Stimulated activated CD4-positive, alpha-beta T cell treated with anti-CD3 and anti-CD28 coated beads, Interleukin-12 subunit alpha, Interleukin-12 subunit beta, amount 100 ng/mL, for 4 hours (primary cell): Measurements from ENCODE around the gene UQCRH.

Experiments used
- DNase-seq: peaks from one replicate; pipeline ENCODE4 v3.0.0-alpha.2; 2020

The UQCRH gene

DNA sequence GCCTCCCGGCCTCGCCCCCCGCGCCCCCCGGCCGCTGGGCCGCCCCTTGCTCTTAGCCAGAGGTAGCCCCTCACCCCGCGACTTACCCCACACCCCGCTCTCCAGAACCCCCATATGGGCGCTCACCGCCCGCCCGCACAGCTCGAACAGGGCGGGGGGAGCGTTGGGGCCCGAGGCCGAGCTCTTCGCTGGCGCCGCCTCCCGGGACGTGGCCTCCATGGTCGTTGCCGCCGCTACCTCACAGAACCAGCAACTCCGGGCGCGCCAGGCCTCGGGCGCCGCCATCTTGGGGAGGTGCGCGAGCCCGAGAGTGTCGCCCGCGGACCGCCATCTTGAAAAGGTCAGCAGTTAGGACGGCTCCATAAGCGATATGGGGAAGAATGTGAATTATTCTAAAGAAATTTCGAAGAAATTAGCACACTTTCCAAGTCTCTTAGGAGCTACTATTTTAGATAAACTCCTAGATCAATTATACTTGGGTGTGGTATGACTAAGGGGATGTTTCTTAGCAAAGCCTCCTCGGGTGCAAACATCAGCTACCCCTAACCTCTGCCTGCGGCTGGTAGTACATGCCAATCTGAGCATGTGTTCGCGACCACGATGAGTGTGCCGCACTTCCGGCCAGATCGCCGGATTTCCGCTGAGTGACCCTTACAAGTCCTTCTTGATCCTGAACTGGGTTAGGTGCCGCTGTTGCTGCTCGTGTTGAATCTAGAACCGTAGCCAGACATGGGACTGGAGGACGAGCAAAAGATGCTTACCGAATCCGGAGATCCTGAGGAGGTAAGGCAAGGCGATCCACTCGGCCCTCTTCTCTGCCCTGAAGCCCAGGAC is at the start of gene UQCRH, which contains the start of gene LRRC41:
Gene UQCRH (plus strand): TSS at position 661 of the 834 bp plus-strand sequence. CDS start 69 bp downstream, at position 730.
Gene LRRC41 (minus strand): TSS at position 579 of the 834 bp plus-strand sequence. CDS start 294 bp downstream, at position 285.
- DNase-seq, result peak; percentile 89

DNA sequence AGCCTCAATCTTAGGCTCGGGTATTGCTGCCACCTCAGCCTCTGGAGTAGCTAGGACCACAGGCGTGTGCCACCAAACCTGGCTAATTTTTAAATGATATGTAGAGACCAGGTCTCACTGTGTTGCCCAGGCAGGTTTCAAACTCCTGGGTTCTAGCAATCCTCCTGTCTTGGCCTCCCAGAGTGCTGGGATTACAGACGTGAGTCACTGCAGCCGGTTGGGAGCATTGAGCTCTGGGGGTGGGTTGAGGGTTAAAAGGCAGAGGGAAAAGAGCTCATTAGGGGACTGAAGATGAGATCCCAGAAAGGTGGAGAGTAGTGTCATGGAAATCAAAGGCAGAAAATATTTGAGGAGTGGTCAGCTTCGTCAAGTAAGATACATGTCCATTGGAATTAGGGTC is 48.8 kb upstream of the UQCRH start:
- DNase-seq, result no peak

DNA sequence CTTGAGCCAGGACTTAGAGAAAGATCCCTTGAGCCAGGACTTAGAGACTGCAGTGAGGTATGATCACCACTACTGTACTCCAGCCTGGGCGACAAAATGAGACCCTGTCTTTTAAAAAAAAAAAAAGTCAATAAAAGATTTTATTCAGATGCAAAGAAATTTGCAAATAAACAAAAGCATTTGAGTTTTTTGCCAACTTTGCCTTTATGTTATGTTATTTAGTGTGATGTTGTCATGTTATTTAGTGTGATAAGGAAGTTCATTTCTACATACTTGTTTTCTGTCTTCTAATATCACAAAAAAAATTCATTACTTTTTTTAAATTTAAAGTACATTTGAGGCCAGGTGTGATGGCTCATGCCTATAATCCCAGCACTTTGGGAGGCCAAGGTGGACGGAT is 47.0 kb upstream of the UQCRH start:
- no peak for DNase-seq

DNA sequence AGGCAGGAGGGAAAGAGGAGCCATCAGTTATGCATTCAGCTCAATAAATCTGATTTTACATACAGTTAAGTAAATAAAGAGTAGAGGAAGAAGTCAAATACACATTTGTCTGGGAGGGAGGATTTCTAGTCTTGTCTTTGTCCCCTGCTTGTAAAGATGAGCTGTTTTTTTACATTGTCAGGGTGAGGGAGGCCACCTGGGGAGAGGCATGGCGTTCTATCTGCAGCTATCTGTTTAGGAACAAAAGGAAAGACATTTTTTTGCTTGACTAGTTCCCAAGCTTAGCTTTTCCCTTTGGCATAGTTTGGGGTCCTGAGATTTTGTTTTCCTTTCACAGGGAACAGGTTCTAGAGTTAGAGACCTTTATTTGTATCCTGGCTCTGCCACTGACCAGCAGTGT is 41.0 kb upstream of the UQCRH start:
- DNase-seq, result no peak

DNA sequence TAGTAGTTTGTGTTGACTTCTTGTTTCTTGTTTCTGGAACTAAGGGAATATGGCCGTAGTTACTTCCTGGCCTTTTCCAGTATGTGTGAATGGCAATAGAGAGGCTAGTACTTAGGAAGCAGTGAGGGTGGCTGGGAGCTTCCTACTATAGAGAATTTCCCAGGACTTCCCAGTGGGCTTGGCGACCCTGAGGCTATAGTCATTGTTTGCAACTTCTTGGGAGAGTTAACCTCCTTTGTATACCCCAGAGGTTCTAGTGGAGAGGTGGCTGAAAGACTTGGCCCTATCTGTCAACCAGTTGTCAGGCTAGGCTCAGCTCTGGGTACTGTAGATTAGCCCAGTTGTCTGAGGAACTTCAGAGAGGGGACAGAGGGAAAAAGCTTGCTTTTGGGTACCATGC is 40.4 kb upstream of the UQCRH start:
- DNase-seq, result no peak

DNA sequence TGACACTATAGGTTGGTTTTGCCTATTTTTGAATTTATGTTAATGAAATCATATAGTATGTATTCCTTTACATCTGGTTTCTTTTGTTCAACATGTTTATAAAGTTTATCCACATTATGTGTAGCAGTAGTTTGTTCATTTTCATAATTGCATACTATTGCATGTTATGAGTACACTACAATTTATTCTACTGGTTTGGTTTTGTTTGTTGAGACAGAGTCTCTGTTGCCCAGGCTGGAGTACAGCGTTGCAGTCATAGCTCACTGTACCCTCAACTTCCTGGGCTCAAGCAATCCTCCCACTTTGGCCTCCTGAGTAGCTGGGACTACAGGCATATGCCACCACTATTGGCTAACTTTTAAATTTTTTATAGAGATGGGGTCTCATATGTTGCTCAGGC is 34.9 kb upstream of the UQCRH start:
- no peak for DNase-seq

DNA sequence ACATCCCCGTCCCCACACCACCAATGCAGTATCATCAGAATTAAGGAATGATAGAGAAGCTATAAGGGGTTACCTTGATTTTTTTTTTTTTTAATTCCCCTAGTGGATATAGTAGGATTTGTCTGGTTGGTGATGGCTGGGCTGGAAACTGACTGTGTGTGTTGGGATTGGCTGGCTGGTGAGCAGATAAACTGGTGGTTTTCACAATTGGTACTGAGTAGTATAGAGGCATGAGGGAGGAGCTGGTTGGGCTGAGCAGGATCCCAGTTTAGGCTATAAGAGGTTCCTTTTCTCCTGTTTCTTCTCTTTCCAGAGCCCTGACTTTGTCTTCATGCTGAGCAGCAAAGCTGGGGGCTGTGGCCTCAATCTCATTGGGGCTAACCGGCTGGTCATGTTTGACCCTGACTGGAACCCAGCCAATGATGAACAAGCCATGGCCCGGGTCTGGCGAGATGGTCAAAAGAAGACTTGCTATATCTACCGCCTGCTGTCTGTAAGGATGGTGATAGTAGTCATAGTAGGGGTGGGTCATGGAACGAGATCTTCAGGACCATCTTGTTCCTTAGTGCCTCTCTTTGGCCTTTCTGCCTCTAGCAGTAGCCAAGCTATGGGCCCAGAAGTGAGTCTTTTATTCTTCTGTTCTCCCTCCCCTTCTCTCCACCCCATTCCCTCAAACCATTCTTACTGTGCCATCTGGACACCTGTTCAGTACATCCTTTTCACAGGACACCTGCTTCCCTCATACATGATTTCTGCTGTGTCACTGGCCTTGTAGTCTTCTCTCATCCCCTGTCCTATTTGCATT is 29.1 kb upstream of the UQCRH start:
- DNase-seq, result no peak

DNA sequence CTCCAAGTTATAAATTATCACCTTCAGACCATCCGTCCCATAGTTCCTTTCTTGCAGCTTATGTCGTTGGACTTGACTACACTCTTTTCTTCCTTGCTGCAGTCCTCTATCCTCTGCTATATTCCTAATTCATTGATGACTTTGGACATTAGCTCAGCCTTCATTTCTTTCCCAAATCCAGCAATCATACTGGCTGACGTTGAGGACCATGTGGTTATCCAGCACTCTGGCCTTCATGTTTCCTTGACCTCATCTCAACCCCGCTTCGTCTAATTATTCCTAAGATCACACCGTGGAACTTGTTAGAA is 28.5 kb upstream of the UQCRH start:
- no peak for DNase-seq

DNA sequence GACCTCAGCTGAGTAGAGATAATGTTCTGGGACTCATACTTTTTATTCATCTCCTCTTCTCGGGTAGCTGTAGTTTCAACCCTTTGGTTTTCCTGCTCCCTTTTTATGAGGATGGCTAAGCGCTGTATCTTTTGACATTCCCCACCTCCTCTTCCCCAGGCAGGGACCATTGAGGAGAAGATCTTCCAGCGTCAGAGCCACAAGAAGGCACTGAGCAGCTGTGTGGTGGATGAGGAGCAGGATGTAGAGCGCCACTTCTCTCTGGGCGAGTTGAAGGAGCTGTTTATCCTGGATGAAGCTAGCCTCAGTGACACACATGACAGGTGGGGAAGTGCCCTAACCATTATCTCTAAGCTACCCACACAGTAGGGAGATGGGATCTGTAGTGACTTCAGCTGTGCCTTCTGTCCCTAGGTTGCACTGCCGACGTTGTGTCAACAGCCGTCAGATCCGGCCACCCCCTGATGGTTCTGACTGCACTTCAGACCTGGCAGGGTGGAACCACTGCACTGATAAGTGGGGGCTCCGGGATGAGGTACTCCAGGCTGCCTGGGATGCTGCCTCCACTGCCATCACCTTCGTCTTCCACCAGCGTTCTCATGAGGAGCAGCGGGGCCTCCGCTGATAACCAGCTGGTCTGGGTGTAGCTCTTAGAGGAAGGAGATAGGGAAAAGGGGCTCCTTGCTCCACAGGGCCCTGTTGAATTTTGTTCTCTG is 25.7 kb upstream of the UQCRH start:
- DNase-seq, result no peak

DNA sequence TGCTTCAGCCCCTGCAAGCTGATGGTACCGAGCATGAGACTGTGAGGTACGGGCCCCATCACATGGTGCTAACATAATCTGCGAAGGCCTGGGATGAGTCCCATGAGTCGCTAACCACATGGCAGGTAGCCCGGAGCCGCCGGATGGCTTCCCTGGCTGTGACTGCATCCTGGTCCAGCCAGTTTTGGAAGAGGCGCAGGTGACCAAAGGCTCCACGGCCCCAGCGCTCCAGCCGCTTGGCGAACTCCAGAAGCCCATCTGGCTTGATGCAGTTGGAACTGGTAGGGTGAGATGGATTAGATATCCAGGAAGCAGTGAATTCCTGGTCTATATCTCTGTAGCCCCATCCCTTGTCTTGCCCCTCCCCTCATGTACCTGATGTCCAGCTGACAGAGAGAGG is 24.7 kb upstream of the UQCRH start:
- no peak for DNase-seq

DNA sequence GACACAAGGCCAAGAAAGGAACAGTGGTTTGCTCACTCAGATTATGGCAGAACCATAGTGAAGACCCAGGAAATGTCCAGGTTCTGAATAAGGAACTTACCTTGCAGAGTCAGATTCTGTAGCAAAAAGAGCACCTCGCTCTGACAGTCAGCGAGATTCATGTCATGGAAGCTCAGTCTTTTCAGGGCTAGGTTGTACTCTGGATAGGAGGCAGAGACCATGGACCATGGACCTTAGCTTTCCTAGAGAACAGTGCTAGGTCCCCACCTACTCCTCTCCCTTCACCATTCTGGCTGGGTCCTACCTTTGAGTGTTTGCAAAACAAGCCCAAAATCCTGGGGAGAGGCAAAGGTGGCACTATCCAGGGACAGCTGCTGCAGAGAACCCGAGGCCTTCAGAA is 23.4 kb upstream of the UQCRH start:
- DNase-seq, result no peak

DNA sequence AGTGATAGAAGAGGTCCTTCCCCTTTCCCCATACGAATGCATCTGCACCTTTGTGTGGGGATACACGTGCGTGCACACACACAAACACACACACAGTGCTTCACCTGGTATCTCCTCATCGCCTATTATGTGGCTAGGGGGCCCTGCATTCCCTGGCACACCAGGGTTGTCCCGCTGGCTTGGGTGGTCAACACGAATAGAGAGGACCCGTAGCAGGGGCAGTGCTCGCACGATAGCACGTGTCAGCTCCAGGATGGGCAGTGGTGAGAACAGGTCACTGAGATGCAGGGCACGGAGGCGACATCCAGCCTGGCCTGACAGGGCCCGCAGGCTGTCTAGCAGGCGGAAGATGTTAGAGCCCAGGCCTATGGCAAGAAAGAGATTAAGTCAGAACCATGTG is 22.5 kb upstream of the UQCRH start:
- DNase-seq, result no peak

DNA sequence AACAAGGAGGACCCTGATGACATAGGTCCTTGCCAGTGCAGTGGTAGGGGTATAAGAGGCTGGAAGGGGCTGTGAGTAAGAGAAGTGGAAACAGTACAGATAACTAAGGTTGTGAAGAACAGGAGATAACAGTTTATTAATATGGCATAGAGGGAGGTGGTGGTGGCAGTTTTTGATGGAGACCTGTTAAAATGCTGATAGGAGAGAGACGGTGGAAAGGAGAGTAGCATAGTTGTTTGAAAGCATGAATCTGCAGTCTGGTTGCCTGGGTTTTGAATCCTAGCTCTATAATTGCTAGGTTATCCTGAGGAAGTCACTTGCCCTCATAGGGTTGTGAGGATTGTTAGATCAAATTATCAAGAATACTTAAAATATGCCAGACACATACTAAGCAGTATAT is 19.4 kb upstream of the UQCRH start:
- DNase-seq, result no peak

DNA sequence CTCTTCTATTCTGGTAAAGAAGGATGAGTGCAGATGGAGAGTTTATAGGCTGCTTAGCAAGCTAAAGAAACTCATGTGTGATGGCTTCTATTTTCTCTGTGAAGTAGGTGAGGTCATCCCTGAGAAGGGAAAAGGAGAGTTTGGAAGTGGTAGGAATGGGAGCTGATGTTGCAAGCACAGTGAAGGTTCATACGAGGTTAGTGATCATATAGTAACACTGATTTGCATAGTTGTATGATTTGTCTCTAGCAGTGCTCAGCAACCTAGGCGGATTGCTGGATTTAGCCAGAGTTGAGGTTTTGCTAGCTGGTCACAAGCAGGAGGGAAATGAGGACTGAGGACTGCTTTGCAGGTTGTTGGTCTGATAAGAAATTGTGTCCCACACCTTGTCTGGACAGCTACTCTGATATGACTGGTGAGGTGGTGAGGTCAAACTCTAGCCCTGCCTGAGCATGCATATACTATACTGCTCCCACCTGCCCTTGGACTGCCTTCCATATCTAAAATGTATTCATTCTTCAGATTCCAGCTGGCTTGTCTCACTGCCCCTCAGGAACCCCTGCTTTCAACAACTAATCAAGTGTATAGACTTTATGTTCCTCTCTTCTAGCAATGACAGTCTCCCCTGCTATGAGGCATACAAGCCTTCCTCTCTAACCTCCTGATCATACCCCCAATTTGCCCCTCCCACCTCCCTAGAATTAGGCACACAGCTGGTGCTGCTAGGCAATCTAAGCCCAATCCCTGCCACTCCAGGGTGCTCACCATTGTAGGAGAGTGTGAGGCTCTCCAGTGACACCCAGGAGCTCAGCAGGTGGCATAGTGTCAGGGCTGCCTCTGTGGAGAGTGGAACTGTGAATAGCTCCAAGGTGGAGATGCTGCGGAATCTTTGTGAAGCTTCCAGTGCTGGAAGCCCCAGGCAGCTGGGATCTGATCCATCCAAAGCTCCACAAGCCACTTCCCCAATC is 18.6 kb upstream of the UQCRH start:
- DNase-seq, result no peak

DNA sequence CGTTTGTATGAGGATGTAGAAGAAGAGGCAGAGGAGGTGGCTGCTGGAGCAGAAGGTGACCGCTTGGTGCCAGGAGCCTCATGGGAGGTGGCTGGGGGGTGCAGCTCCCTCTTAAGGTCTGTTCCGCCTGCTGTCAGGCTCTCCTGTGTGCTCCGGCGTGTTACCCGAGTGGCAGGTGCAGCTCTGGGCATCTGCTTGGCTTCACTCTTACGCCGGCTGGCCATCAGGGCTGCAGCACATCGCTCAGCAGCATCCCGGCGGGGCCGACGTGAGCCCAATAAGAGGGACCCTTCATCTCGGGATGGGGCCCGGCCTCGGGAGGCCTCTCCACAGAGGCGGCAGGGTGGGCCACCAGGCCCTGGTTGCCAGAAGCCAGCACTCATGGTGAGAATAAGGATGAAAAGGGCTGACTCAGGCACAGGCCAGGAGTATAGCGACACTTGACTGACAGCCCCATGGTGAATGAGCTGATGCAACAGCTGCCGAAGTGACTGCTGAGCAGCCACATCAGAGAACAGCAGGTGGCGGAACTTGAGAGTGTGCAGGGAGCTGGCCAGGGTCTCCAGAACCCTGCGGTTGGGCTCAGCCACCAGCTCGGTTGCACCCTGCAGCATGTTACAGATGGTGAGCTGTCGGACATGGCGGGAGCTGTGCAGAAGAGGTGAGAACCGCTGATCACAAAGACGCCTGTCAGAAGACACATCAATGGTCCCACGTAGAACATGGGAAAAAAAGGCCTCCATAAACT is 17.6 kb upstream of the UQCRH start:
- DNase-seq, result no peak

DNA sequence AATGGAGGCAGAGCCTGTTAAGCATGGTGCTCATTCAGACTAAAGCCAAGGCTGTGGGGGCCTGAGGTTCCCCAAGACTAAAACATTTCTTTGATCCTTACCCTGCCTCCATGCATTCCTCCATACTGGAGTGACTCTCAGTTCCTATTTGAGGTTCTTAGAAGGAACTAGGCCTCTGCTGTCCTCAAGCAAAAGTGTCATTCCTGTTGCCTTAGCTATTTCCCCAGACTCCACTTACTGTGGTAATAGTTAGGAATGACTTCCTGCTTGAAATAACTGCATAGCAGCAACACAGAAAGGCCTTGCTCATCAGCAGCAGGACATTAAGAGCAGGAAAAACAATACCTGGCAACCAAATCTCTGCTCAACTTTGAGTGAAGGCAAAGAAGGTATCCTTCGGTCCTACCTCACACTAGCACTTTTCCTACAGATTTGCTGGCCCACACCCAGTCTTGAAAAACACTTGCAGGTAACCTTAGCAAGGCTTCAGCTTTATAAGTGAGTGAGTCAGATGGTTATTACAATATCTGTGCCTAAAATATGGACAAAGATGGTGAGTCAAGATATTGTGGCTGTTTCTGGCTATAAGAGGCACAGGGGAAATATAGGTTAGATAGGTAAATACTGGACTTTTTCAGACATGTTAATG is 14.9 kb upstream of the UQCRH start:
- no peak for DNase-seq

DNA sequence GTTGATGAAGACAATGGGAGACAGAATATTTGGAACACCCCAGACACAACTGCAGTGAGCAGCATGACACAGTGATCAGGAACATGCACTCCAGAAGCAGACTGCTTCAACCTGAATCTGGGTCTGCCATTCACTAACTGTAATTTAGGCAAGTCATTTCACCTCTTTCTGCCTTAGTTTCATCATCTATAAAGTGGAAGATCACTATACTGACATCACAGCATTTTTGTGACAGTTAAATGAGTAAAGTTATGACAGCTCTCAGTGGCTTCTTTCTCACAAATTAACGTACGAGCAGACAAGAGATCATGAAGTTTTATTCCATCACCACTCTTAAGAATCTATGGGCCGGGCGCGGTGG is 14.4 kb upstream of the UQCRH start:
- no peak for DNase-seq

DNA sequence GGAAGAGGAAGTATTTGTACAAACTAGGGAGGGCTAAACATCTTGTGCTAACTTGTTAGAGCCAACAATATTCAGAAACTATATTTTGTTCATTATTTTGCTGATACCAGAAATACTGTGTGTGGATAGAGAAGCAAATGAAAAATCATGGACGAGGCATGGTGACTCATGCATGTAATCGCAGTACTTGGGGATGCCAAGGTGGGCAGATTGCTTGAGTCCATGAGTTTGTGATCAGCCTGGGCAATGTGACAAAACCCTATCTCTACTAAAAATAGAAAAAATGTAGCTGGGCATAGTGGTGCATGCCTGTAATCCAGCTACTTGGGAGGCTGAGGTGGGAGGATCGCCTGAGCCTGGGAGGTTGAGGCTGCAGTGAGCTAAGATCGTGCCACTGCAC is 13.5 kb upstream of the UQCRH start:
- no peak for DNase-seq

DNA sequence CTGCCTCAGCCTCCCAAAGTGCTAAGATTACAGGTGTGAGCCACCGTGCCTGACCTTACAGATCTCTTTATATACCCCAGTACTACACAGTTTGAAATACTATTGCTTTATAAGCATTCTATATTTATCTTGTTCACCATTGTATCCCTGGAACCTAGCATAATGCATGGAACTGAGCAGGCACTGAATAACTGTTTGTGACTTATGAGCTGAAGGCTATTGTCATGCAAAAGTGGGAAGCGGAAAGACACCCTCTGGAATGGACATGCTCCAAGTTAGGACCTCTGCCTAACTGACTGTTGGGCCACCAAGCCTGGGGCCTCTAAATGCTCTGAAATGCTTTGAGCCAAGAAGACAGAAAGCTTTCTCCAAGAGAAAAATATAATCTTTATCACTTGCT is 8.2 kb upstream of the UQCRH start:
- DNase-seq, result no peak

DNA sequence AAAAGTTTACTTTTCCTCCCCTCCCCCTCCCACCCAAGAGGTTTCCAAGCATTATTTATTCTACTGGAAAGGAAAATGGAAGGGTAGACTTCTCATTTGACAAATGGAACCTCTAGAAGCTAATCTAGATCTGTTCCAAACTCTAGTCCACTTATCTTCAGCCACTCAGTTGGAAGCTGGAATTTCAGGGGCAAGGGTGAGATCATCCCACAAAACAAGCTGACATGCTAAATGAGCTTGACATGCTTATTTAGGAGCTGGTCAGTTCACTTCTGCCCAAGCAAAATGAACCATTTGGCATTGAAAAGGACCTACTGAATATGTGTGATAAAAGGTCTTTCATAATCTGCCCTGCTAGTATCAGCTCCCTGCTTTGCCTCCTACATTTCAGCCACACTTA is 5.1 kb upstream of the UQCRH start:
- DNase-seq, result no peak

DNA sequence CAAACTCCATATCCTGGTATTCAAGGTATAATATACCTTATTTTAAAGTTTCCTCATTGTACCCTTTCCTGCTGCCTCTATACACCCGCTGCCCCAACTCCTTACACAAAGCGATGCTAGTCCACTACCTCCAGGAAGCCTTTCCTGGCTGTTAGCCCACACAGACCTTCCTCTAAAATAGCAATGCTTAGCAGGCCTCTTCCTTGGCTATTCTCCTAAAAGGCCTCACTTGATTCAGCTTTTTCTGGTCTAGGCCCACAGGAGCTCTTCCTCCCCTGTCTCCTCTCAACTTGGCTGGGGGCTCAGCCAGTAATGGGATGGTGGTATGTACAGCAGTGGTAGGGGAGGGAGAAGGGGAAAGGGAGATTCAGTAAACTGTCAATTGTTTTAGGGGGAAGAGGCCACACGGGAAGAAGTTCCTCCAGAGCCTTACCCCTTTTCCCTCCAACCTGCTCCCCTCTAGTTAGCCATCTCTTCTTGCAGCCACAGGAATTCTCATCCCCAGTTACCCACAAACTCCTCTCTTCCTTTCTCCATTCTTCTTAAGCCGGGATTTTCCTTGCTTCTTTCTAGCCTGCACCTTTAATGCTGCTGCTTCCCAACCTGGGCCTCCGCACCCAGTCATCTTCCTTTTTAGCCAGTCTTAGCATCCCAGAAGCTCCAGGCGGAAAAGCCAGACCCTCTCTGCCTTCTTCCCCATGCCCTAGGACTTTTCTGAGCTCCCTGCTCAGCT is 2.7 kb upstream of the UQCRH start:
- no peak for DNase-seq
